TTC549 (cell line): ENCODE measurements around the gene CUEDC2.

ENCODE experiments used
- FAIRE-seq: peaks from 2 replicates; lab custom pipeline; 2012; peaks lifted over from hg19 to GRCh38; lab: Jason Lieb, UNC

CUEDC2 gene

DNA sequence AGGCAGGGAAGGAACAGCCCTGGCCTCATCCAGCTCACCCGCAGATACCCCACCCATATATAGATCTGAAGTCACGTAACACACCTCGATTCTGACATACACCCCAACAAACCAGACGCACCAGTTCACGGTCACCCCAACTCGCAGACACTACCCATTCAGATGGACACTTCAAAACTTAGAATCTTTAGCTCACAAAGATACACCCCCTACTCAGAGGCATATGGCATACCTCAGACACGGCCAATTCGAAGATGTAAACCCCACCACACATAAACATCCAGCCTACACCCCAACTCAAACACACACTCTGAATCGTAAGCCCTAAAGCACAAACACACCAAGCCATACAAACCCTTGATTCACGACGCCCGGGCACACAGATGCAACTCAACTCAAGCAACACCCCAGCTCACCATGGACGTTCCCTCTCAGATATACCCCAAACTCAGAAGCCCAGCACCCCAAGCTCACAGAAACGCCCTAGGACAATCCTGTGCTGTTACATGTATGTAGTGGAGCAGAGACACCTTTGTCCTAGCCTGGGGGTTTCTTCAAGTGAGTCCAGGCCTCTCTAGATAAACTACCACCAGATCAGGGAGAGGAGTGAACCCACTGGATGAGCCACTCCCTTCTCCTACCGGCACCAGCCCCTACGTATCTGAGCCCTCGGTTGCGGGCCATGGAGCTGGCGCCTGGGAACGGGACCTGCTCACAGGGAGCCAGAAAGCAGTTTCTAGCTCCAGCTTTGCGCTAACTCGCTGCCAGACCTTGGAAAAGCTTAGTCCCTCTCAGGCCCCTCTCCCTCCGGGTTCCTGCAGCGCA, 22.6 kb downstream of the CUEDC2 start:
- no peak for FAIRE-seq

DNA sequence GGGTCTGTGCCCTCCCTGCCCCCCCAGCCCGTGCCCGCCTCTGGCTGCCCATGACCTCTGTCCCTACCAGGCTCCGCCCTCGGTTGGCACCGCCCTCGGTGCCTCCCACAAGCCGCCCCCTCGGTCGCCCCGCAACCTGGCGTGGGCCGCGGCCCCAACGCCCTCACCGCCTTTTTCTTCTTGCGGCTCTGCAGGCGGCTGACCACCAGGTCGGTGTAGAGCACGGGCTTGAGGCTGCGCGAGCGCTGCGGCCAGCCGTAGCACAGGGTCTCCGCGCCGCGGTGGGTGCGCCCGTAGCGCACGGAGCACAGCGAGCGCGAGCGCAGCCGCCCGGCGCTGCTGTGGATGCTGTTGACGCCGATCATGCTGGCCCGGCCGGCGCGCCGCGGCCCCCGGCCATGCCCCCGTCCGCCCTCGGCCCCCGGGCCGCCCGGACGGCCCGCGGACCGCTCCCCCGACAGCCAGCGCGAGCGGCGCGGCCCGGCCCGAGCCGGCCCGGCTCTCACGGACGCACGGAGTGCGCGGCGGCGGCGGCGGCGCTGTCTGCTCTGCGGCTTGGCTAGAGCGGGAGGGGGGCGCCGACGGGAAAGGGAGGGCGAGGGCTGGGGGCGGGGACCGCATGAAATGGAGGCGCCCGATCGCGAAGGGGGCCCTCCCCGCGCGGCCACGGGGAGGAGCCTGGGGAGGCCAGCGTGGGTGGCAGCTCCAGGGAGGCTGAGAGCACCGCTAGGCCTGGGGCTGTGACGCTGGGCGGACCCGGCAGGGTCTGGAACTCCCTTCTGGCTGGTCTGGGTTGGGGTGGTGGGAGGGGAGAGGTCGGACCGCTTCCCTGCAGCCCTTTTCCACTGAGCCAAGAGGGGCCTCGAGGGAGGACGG, 23.4 kb downstream of the CUEDC2 start:
- FAIRE-seq, result no peak

DNA sequence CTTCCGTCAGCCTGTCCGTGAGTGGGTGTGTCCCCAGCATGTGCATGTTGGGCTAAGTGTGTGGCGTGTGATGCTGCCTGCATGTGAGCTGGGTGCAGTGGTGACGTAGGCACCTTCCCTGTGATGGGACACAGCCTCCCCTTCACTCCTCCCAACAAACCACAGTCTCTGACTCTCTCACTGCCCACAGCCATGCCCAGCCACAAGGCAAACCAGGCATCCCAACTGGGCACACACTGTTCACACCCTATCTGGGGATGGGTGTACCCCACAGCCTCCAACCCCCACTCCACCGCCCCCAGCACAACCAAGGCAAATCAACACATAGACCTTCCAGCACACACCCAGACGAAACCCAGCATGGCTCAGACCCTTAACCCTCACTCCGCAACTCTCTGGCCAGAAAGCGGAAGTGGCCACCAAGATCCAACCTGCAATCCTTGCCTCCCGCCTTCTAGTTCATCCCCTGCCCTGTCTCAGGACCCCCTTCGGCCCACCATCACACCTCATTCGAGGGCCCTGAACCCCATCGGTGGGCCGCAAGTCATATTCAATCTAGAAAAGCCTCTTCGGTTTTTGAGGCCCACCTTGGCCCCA, 24.1 kb downstream of the CUEDC2 start:
- no peak for FAIRE-seq

DNA sequence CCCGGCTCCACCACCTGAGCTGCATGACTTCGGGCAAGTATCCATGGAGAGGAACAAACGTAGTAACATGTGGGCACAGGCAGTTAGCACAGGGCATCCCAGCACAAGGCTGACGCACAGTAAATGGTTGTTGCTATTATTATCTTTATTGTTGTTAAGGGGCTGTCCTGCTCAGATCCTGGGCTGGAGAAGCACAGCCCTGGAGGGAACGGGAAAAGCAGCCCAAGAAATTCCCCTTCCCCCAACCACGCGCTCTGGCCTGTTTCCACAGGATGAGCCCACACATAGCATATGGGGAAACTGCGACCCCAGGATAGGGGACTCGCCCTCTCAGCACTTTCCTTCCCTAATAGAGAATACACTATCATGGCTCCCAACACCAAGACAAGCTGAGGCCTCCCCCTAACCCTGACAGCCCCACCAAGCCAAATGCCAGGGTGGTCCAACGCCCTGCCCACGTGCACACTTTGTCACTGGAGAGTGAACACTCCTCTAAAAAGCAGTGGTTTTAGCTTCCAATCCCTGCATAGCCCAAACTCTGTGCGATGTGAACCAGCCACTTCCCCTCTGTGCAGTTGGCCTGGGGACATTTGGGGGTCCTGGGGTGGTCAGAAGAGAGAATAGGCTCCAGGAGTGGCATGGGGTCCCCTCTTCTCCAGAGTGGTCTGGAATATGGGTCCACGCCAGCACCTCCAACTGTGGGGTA, 24.8 kb downstream of the CUEDC2 start:
- no peak for FAIRE-seq

DNA sequence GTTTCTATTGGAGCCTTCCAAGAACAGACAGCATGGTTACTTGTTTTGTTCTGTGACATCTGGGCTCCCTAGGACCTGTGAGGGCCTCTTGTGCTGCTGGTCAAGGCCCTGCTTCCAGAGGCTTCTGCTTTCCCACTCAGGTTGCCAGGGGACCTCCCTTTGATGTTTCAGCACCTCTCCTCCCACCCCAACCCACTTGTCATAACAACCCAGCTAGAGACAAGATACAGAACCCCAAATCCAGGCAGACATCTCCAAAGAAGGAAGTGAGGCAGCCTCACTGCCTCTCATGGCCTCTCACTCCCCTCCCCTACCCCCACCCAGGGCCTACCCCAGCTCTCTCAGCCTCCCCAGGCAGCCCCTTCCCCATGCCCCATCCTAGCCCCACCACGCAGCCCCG, 25.6 kb downstream of the CUEDC2 start:
- no peak for FAIRE-seq

DNA sequence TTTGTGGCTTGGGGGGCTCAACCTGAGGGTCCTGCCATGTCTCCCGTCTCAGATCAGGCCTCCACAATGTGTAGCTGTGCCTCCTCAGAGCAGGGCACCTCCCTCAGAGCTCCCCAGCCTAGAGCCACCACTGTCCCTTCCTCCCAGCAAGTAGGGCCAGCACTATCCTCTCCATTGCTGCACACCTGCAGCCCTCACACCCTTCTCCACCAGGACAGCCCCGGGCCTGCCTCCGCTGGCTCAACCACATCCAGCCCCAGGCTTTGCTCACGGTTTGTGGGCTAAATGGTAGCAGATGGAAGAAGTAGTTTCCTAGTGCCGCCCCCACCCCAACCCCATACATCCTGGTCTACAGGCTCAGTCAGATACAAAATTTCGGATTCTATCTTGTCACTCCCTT, 26.7 kb downstream of the CUEDC2 start:
- no peak for FAIRE-seq

DNA sequence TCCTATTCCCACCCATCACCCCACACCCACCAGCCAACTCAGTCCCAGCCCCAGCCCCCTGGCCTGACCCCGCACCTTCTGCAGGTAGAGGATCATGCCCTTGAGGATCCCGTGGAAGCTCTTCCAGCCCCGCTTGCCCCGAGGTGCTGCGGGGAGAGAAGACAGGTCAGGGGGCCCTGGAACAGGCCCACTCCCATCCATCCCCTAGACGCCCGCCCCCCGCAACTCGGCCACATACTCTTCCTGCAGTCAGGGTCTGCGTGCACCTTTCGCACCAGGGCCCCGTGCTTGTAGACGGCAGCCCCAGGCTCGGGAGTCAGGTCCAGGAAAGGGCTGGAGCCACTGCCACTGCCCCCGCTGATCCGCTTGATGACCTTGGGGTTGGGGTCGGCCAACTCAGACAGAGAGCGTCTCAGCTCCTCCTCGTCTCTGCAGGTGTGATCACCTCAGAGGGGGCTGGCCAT, 27.2 kb downstream of the CUEDC2 start:
- FAIRE-seq, result no peak

DNA sequence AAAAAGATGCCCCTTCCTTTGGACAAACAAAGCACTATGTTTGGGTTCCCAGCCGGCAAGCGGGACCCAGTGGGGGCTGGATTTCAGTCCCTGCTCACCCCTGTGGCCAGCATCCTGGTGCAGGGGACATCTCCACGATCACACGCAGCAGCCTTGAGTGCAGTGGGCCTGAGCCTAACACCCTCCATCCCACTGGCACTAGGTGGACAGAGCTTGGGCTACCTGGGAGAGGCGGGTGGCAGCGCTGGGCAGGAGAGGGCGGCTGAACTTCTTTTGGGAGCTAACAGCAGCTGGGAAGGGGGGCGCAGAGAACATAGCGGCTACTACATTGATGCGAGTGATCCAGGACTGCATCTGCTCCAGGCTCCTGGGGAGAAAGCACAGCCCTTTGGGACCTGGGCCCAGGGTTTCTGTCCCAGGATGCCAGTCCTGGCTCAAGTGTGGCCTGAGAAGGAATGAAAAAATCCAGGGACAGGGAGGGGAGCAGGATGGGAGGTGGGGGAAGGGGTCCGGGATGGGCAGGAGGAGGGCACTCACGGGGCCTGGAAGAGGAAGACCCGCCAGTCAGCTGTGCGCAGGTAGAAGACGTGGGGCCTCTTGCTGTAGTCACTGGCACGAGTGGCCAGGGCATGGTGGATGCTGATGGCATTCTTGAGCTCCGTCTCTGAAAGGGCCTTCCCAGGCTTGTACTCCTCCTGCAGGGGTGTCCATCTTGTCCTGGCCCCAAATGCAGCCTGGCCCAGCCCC, 27.8 kb downstream of the CUEDC2 start:
- FAIRE-seq, result no peak

DNA sequence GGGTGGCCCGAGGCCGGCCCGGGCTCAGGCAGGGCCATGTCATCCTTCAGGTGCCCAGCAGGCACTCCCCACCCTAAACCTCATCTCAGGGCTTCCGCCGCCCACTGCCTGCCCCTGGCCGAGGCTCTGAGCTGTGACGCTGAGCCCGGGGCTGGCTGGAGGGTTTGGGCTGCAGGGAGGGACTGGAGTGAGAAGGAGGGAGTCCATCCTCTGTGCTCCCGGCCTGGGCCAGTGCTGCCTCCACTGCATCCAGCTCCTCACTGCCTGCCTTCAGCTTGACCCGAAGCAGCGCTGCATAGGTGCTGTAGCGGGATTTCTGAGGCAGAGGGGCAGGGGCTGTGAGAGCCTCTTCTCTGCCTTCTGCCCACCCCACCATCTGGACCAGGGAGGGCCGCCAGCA, 29.3 kb downstream of the CUEDC2 start:
- FAIRE-seq, result no peak

DNA sequence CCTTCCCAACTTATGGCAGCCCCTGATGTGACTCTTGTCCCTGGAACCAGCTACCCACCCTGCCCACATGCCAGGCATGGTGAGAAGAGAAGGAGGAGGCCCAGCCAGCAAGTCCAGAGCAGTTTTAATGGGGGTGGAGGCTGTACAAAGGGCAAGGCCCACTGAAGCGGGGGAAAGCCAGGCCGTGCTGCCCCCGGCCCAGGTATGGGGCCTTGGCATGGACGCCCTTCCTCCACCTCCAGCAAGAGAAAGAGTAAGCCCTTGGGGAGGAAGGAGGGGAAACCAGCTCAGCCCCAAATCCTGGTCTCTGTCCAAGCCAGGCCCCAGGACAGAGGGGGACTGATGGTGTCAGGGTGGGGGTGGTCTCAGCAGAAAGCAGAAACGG, 29.9 kb downstream of the CUEDC2 start:
- no peak for FAIRE-seq

DNA sequence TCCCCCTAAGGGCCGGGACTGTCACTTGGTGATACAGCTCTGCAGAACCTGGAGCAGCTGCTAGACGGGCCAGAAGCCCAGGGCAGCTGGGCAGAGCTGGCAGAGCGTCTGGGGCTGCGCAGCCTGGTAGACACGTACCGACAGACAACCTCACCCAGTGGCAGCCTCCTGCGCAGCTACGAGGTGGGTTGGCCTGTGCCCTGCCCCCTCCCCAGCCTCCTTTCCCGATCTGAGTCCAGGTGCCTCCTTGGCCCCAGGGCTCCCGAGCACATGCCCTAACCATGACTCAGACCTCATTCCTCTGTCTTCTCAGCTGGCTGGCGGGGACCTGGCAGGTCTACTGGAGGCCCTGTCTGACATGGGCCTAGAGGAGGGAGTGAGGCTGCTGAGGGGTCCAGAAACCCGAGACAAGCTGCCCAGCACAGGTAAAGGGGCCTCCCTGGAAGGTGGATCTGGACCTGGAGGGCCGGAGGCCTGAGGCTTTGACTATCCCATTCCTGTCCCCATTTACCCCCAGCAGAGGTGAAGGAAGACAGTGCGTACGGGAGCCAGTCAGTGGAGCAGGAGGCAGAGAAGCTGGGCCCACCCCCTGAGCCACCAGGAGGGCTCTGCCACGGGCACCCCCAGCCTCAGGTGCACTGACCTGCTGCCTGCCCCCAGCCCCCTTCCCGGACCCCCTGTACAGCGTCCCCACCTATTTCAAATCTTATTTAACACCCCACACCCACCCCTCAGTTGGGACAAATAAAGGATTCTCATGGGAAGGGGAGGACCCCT, 30.5 kb downstream of the CUEDC2 start:
- no peak for FAIRE-seq

DNA sequence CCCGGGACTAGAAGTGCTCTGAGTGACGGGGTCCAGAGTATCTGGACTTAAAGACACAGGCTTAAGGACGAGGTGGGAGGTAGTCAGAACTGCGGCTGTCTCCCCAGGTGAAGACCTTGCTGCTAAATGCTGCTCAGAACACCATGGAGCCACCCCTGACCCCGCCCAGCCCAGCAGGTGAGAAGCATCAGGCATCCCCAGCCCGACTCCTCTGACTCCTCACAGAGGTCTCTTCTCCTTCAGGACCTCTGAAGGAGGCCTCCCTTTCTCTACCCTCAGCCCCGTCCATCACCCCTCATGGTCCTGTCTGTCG, 31.1 kb downstream of the CUEDC2 start:
- no peak for FAIRE-seq

DNA sequence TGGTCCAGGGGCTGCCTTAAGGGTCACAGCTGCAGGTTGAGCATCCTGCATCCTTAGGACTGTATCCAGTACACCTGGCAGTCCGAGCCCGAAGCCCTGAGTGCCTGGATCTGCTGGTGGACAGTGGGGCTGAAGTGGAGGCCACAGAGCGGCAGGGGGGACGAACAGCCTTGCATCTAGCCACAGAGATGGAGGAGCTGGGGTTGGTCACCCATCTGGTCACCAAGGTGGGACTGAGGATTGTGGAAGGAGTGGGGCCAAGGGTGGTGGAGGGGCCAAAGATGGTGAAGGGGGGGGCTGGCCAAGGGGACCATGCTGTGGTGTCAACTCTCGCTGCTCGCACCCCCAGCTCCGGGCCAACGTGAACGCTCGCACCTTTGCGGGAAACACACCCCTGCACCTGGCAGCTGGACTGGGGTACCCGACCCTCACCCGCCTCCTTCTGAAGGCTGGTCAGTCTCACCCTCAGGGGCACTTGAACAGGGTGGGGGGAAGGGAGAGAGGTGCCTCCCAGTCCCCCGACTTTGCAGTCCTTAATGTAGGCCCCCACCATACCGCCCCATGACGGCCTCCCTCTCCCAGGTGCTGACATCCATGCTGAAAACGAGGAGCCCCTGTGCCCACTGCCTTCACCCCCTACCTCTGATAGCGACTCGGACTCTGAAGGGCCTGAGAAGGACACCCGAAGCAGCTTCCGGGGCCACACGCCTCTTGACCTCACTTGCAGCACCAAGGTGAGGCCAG, 31.6 kb downstream of the CUEDC2 start:
- FAIRE-seq, result no peak

DNA sequence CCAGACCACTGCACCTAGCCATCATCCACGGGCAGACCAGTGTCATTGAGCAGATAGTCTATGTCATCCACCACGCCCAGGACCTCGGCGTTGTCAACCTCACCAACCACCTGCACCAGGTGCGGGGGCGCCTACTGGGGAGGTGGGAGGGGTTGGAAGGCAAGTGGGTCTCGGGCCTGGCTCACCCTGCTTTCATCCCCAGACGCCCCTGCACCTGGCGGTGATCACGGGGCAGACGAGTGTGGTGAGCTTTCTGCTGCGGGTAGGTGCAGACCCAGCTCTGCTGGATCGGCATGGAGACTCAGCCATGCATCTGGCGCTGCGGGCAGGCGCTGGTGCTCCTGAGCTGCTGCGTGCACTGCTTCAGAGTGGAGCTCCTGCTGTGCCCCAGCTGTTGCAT, 32.3 kb downstream of the CUEDC2 start:
- no peak for FAIRE-seq

DNA sequence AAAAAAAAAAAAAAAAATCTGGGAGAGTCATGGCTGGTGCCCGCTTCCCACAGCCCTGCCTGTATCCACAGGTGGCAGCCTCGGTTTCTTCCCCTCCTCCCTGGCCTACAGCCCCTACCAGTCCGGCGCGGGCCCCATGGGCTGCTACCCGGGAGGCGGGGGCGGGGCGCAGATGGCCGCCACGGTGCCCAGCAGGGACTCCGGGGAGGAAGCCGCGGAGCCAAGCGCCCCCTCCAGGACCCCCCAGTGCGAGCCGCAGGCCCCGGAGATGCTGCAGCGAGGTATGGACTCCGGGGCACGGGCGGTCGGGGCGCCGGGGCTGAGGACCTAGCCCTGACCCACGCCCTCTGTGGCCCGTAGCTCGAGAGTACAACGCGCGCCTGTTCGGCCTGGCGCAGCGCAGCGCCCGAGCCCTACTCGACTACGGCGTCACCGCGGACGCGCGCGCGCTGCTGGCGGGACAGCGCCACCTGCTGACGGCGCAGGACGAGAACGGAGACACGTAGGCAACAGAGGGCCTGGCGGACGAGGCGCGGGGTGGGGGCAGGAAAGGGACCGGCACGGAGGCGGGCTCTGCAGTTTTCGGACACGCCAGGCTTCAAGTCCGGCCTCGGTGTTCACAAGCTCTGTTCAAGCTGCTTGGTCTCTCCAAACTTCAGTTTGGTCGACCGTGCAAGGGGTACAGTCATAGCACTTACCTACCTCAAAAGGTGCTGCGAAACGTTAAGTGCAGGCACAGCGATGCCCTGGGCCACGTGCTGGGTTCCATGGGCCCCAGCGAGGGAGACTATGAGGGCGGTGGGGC, 33.0 kb downstream of the CUEDC2 start:
- FAIRE-seq, result no peak

DNA sequence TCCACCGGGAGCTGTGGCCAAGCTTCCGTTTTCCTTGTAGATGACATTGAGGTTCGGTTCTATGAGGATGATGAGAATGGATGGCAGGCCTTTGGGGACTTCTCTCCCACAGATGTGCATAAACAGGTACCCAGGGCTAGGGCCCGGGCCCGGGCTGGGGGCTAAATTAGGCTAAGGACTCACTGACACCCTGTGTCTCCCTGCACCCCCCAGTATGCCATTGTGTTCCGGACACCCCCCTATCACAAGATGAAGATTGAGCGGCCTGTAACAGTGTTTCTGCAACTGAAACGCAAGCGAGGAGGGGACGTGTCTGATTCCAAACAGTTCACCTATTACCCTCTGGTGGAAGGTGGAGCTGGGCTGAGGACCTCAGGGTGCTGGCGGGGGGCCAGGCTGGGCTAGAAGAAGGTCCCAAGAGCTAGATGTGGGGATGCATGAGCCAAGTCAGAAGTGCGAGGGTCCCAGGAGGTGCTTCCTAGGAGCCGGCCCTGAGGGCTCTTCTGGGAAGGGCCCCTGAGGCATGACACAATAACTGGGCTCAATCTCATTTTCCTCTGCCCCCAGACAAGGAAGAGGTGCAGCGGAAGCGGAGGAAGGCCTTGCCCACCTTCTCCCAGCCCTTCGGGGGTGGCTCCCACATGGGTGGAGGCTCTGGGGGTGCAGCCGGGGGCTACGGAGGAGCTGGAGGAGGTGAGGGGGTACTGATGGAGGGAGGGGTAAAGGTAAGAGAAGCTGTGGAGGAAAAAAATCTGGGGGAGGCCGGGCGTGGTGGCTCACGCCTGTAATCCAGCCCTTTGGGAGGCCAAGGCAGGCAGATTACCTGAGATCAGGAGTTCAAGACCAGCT, 34.0 kb downstream of the CUEDC2 start:
- FAIRE-seq, result no peak

DNA sequence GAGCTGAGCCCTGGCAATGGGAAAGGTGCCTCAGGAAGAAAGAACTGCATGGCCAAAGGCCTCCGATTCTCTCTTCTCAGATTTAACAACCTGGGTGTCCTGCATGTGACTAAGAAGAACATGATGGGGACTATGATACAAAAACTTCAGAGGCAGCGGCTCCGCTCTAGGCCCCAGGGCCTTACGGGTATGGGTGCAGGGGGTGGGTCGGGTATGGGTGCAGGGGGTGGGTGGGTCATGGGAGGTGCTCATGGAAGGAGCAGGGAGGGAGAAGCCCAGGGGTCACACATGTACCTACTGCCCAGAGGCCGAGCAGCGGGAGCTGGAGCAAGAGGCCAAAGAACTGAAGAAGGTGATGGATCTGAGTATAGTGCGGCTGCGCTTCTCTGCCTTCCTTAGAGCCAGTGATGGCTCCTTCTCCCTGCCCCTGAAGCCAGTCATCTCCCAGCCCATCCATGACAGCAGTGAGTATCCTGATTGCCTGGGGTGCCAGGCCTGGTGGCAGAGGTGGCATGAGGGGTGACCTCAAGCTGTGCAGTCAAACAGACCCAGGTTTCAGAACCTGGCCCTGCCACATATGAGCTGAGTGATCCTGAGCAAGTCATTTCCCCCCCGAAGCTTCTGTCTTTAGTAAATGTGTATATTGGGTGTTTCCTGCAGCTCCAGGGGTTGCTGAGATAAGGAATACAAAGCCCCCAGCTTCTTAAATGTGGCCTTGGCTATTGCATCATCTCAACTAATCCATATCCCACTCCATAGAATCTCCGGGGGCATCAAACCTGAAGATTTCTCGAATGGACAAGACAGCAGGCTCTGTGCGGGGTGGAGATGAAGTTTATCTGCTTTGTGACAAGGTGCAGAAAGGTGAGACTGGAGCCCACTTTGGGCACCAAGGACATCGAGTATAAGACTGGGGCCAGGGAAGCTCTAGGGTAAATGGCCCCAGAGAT, 34.9 kb downstream of the CUEDC2 start:
- FAIRE-seq, result no peak
